ENCODE results near the gene KLHL34. TPM values are rescaled to one million over a fixed set of nuclear protein-coding genes. Genes with fewer than 3 reads are reported as not detected.
A peak's percentile ranks its signal among the peaks of the same experiment; 100 is the strongest.

Gene KLHL34
- total RNA-seq (under 1 TPM; 0.11 to 0.20 TPM), polyA plus RNA-seq (ENCODE audit: insufficient read length in 2 of 2) (under 1 TPM; 0.65 to 0.67 TPM)
- long read RNA-seq, donor 1, partial matches to known transcripts = 0 of 1 reads
- long read RNA-seq, donor 1, other reads (novel, unspliced or antisense) = 0 of 1 reads
- long read RNA-seq, donor 2, partial matches to known transcripts = 0 of 2 reads
- long read RNA-seq, donor 2, other reads (novel, unspliced or antisense) = 0 of 2 reads
- long read RNA-seq, donor 3, partial matches to known transcripts = 0 of 2 reads
- long read RNA-seq, donor 3, other reads (novel, unspliced or antisense) = 0 of 2 reads
- long read RNA-seq, donor 4 = 0 reads

DNA sequence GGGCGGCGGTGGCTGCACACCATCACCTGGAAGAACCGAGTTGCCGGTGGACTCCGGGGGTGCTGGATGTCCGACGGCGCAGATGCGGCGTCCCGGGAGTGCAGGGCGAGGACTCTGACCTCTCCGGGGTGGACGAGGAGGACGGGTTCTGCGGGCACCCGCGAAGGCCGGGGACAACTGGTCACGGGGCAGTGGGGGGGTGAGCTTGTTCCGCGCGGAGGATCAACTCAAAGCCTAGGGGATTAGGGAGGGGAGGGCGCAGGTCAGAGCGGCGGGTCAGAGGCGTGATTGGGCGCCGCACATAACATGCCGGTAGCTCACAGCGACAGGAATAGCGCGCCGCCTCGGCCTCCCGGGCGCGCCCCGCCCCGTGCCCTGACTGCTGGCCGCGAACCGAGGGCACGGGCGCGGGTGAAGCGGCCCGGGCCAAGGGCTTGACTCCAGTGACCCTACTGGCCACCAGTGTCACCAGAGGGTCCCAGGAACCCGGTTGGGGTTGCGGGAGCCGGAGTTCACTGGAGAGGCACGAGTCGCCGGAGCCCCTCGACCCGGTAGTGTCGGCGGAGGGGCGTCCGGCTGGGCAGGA lies at the start of gene KLHL34:
Gene KLHL34, minus strand, starts transcription at position 179 of the 586 bp plus-strand sequence. CDS start 542 bp downstream, outside the sequence.
- WGBS (ENCODE audit: insufficient coverage) = 26% methylated on average over 60 of the region's 60 CpGs
- peaks cover 19% of the 10 kb centered on the region for H3K36me3 ChIP-seq (ENCODE audit: control insufficient read depth, insufficient read depth, low read length)
- H3K4me1 ChIP-seq (ENCODE audit: control insufficient read depth, insufficient read depth, low read length) = peaks cover 18% of the 10 kb centered on the region
- H3K4me3 ChIP-seq (ENCODE audit: low read depth, low read length) = peak within 1 kb of the TSS; percentile 9
- no peak within 1 kb of the TSS for H3K27ac ChIP-seq (ENCODE audit: low read depth, low read length)
- peaks cover 20% of the 10 kb centered on the region for H3K27me3 ChIP-seq (ENCODE audit: control insufficient read depth, insufficient read depth, low read length)
- no peaks in the 10 kb centered on the region for H3K9me3 ChIP-seq (ENCODE audit: control insufficient read depth, insufficient read depth, low read length)
- DNase-seq (ENCODE audit: low read depth in 4 of 6, low spot score in 6 of 6) = no peak

- H3K27me3 ChIP-seq (ENCODE audit: control insufficient read depth, insufficient read depth, low read length) = no peaks in the 10 kb centered on the region
- 72% methylated on average over 3 of the region's 4 CpGs for WGBS (ENCODE audit: insufficient coverage)
Measured at GRCh38 chrX:21705225-21705624, 47.1 kb upstream of the KLHL34 start.

GRCh38 chrX:21702725-21703124 lies 44.6 kb upstream of the KLHL34 start:
- no peaks in the 10 kb centered on the region for H3K36me3 ChIP-seq (ENCODE audit: control insufficient read depth, insufficient read depth, low read length)
- DNase-seq (ENCODE audit: low read depth in 4 of 6, low spot score in 6 of 6) = no peak
- 66% methylated on average over 2 of the region's 4 CpGs for WGBS (ENCODE audit: insufficient coverage)
- no peaks in the 10 kb centered on the region for H3K4me1 ChIP-seq (ENCODE audit: control insufficient read depth, insufficient read depth, low read length)
- H3K9me3 ChIP-seq (ENCODE audit: control insufficient read depth, insufficient read depth, low read length) = no peaks in the 10 kb centered on the region
- no peaks in the 10 kb centered on the region for H3K27me3 ChIP-seq (ENCODE audit: control insufficient read depth, insufficient read depth, low read length)
- H3K4me3 ChIP-seq (ENCODE audit: low read depth, low read length) = no peak overlapping the region
- no peak overlapping the region for H3K27ac ChIP-seq (ENCODE audit: low read depth, low read length)

More at GRCh38 chrX:21705225-21705624, 47.1 kb upstream of the KLHL34 start:
- no peak overlapping the region for H3K27ac ChIP-seq (ENCODE audit: low read depth, low read length)
- no peak for DNase-seq (ENCODE audit: low read depth in 4 of 6, low spot score in 6 of 6)
- H3K4me3 ChIP-seq (ENCODE audit: low read depth, low read length) = no peak overlapping the region
- no peaks in the 10 kb centered on the region for H3K4me1 ChIP-seq (ENCODE audit: control insufficient read depth, insufficient read depth, low read length)
- H3K9me3 ChIP-seq (ENCODE audit: control insufficient read depth, insufficient read depth, low read length) = no peaks in the 10 kb centered on the region
- H3K36me3 ChIP-seq (ENCODE audit: control insufficient read depth, insufficient read depth, low read length) = no peaks in the 10 kb centered on the region

- no peaks in the 10 kb centered on the region for H3K36me3 ChIP-seq (ENCODE audit: control insufficient read depth, insufficient read depth, low read length)
- no peak overlapping the region for H3K4me3 ChIP-seq (ENCODE audit: low read depth, low read length)
- WGBS (ENCODE audit: insufficient coverage) = 83% methylated on average over 1 of the region's 3 CpGs
- no peaks in the 10 kb centered on the region for H3K4me1 ChIP-seq (ENCODE audit: control insufficient read depth, insufficient read depth, low read length)
- no peaks in the 10 kb centered on the region for H3K9me3 ChIP-seq (ENCODE audit: control insufficient read depth, insufficient read depth, low read length)
- no peak overlapping the region for H3K27ac ChIP-seq (ENCODE audit: low read depth, low read length)
- H3K27me3 ChIP-seq (ENCODE audit: control insufficient read depth, insufficient read depth, low read length) = no peaks in the 10 kb centered on the region
- DNase-seq (ENCODE audit: low read depth in 4 of 6, low spot score in 6 of 6) = no peak
Measured at GRCh38 chrX:21700967-21701366, 42.8 kb upstream of the KLHL34 start.

DNA sequence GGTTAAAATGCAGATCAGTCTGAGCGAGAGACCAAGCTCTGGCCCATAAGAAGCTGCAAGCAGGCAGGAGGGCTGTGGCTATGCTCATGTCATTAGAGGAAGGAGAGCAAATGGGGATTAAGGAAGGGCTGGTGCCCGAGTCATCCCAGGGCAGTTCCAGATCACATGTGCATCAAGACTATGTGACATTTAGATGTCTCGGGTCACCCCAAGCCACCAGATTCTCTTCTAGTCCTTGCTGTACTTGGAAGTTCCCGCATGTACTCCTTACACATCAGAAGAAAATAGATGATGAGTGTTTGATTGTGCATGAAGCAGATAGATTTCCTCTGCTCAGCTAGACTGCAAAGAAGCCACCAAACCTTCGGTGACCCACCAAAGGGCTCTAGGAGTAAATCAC lies 42.1 kb upstream of the KLHL34 start:
- no peak for DNase-seq (ENCODE audit: low read depth in 4 of 6, low spot score in 6 of 6)
- no peaks in the 10 kb centered on the region for H3K36me3 ChIP-seq (ENCODE audit: control insufficient read depth, insufficient read depth, low read length)
- H3K4me3 ChIP-seq (ENCODE audit: low read depth, low read length) = no peak overlapping the region
- no peaks in the 10 kb centered on the region for H3K9me3 ChIP-seq (ENCODE audit: control insufficient read depth, insufficient read depth, low read length)
- no peaks in the 10 kb centered on the region for H3K4me1 ChIP-seq (ENCODE audit: control insufficient read depth, insufficient read depth, low read length)
- H3K27ac ChIP-seq (ENCODE audit: low read depth, low read length) = no peak overlapping the region
- H3K27me3 ChIP-seq (ENCODE audit: control insufficient read depth, insufficient read depth, low read length) = no peaks in the 10 kb centered on the region
- WGBS (ENCODE audit: insufficient coverage) = 67% methylated on average over 3 of the region's 5 CpGs

DNA sequence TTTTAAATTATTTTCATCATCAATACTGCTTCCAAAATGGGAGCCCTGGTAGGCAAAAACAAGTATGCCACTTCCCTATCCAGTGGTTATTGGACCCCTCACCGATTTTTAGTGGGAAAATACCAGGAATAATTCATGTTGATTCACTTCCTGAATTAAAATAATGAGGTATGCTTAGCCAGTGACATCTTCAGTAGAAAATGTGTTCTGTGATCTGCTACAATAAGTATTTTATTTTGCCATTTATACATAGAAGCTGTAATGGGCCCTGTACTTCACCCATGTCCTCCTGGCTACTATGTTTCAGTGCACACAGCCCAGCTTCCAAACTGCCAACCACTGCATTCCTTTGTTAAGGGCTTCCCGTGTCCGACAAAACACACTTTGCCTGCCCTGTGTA lies 41.0 kb upstream of the KLHL34 start:
- no peaks in the 10 kb centered on the region for H3K27me3 ChIP-seq (ENCODE audit: control insufficient read depth, insufficient read depth, low read length)
- H3K9me3 ChIP-seq (ENCODE audit: control insufficient read depth, insufficient read depth, low read length) = no peaks in the 10 kb centered on the region
- 73% methylated on average over 2 of the region's 3 CpGs for WGBS (ENCODE audit: insufficient coverage)
- H3K27ac ChIP-seq (ENCODE audit: low read depth, low read length) = no peak overlapping the region
- DNase-seq (ENCODE audit: low read depth in 4 of 6, low spot score in 6 of 6) = no peak
- H3K4me1 ChIP-seq (ENCODE audit: control insufficient read depth, insufficient read depth, low read length) = no peaks in the 10 kb centered on the region
- H3K4me3 ChIP-seq (ENCODE audit: low read depth, low read length) = no peak overlapping the region
- no peaks in the 10 kb centered on the region for H3K36me3 ChIP-seq (ENCODE audit: control insufficient read depth, insufficient read depth, low read length)

DNA sequence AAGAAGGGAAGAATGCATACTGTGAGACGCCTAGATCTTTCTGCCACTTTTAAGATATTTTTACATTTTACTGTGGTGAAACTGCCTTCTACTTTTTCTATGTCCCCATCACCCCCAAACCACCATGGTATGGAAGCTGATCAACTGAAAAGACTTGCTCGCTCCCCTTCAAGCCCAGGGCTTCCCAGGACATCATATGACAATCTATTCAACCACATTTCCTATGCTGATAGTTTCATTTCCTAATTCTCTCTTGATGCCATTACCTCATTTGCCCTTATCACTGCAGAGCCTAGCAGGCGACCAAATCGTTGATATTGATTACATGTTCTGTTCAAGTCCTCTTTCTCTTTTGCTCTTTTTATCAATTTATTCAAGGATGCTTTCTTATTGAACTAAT lies 40.1 kb upstream of the KLHL34 start:
- Histone ChIP-seq H3K4me3 (ENCODE audit: low read depth, low read length) (no peak overlapping the region), H3K36me3 (ENCODE audit: control insufficient read depth, insufficient read depth, low read length) (no peaks in the 10 kb centered on the region), H3K4me1 (ENCODE audit: control insufficient read depth, insufficient read depth, low read length) (no peaks in the 10 kb centered on the region), H3K27ac (ENCODE audit: low read depth, low read length) (no peak overlapping the region), H3K9me3 (ENCODE audit: control insufficient read depth, insufficient read depth, low read length) (no peaks in the 10 kb centered on the region), H3K27me3 (ENCODE audit: control insufficient read depth, insufficient read depth, low read length) (no peaks in the 10 kb centered on the region)
- 61% methylated on average over 3 of the region's 4 CpGs for WGBS (ENCODE audit: insufficient coverage)
- DNase-seq (ENCODE audit: low read depth in 4 of 6, low spot score in 6 of 6) = no peak

GRCh38 chrX:21691512-21692018 lies 33.4 kb upstream of the KLHL34 start:
- H3K27me3 ChIP-seq (ENCODE audit: control insufficient read depth, insufficient read depth, low read length) = no peaks in the 10 kb centered on the region
- no peak overlapping the region for H3K4me3 ChIP-seq (ENCODE audit: low read depth, low read length)
- no peaks in the 10 kb centered on the region for H3K9me3 ChIP-seq (ENCODE audit: control insufficient read depth, insufficient read depth, low read length)
- no peaks in the 10 kb centered on the region for H3K36me3 ChIP-seq (ENCODE audit: control insufficient read depth, insufficient read depth, low read length)
- no peaks in the 10 kb centered on the region for H3K4me1 ChIP-seq (ENCODE audit: control insufficient read depth, insufficient read depth, low read length)
- H3K27ac ChIP-seq (ENCODE audit: low read depth, low read length) = no peak overlapping the region
- WGBS (ENCODE audit: insufficient coverage) = no CpG with 5 or more reads among the region's 3 CpGs
- no peak for DNase-seq (ENCODE audit: low read depth in 4 of 6, low spot score in 6 of 6)

- H3K27me3 ChIP-seq (ENCODE audit: control insufficient read depth, insufficient read depth, low read length) = peaks cover 2% of the 10 kb centered on the region
- no peaks in the 10 kb centered on the region for H3K4me1 ChIP-seq (ENCODE audit: control insufficient read depth, insufficient read depth, low read length)
- DNase-seq (ENCODE audit: low read depth in 4 of 6, low spot score in 6 of 6) = no peak
- no CpG with 5 or more reads among the region's 1 CpG for WGBS (ENCODE audit: insufficient coverage)
- no peaks in the 10 kb centered on the region for H3K9me3 ChIP-seq (ENCODE audit: control insufficient read depth, insufficient read depth, low read length)
- H3K4me3 ChIP-seq (ENCODE audit: low read depth, low read length) = no peak overlapping the region
- H3K36me3 ChIP-seq (ENCODE audit: control insufficient read depth, insufficient read depth, low read length) = no peaks in the 10 kb centered on the region
- no peak overlapping the region for H3K27ac ChIP-seq (ENCODE audit: low read depth, low read length)
Measured at GRCh38 chrX:21683941-21684340, 25.8 kb upstream of the KLHL34 start.

All from spinal cord (tissue), 10 donors.